Left lung (tissue), 10 donors: ENCODE data around the gene ADORA2B. TPM values are rescaled to one million over a fixed set of nuclear protein-coding genes. Genes with fewer than 3 reads are reported as not detected.
A peak's percentile ranks its signal among the peaks of the same experiment; 100 is the strongest.

ENCODE experiments used
- ATAC-seq: fragments of 200-7000 bp; cut with Tn5 transposase; one replicate; pipeline ENCODE4 v1.9.1; 2020; ENCODE audit warnings: moderate library complexity
- DNase-seq, 4 donors: peaks; one replicate each; pipeline ENCODE4 v3.0.0-alpha.2; 2013 to 2020
- H3K27ac ChIP-seq, 2 donors: fragments of 200-600 bp; sonication (generic) in 1 of 2; one replicate each; pipeline versions ENCODE4 v1.5.0 to v1.8.0; 2020 to 2021
- H3K27me3 ChIP-seq, 2 donors: fragments of 200-600 bp; sonication (generic) in 1 of 2; one replicate each; pipeline versions ENCODE4 v1.5.0 to v1.8.0; 2020 to 2021
- H3K36me3 ChIP-seq, 2 donors: fragments of 200-600 bp; sonication (generic) in 1 of 2; one replicate each; pipeline versions ENCODE4 v1.5.0 to v1.8.0; 2020 to 2021
- H3K4me1 ChIP-seq, 2 donors: fragments of 200-600 bp; one replicate each; pipeline ENCODE4 v1.8.0; 2021
- H3K4me3 ChIP-seq, 2 donors: fragments of 200-600 bp; sonication (generic) in 1 of 2; one replicate each; pipeline versions ENCODE4 v1.5.0 to v1.8.0; 2020 to 2021; ENCODE audit warnings: mild to moderate bottlenecking in 1 of 2
- H3K9me3 ChIP-seq, 2 donors: fragments of 200-600 bp; sonication (generic) in 1 of 2; one replicate each; pipeline versions ENCODE4 v1.5.0 to v1.8.0; 2020 to 2021
- intact Hi-C, 2 donors: fragments of 100-400 bp; cut with DNase I; formaldehyde crosslinking; loops; one replicate each; pipeline versions ENCODE4 v1.11.2 to v1.14.2; 2022
- polyA plus RNA-seq, 6 donors: library from polyadenylated mRNA; unstranded; fragments of 120-200 nt; gene quantifications; one replicate each; pipeline ENCODE4 v1.2.1, GENCODE V29; 2013; ENCODE audit not compliant: insufficient read length in 6 of 6
- total RNA-seq, 2 donors: library from RNA; stranded (reverse); fragmentation: NEBNext Ultra II Directional; extraction: Animal tissue kit (Norgen Biotek cat#: 25700); gene quantifications; one replicate each; pipeline ENCODE4 v1.2.1, GENCODE V29; 2021
- TF ChIP-seq, protein P1 (sequence below), 2 donors: fragments of 200-600 bp; sonication (generic) in 1 of 2; IDR thresholded peaks; one replicate each; pipeline versions ENCODE4 v1.5.0 to v1.8.0; 2021; ENCODE audit warnings: antibody characterized with exemption in 2 of 2
- donor health status: DM: no; HTN: yes; CAD: no.
- donor health status: DM: no; HTN: no; CAD: no.

ADORA2B gene
- total and polyA plus RNA-seq, 8 donors: 2.3 to 12.2 (median 6.3) TPM

DNA sequence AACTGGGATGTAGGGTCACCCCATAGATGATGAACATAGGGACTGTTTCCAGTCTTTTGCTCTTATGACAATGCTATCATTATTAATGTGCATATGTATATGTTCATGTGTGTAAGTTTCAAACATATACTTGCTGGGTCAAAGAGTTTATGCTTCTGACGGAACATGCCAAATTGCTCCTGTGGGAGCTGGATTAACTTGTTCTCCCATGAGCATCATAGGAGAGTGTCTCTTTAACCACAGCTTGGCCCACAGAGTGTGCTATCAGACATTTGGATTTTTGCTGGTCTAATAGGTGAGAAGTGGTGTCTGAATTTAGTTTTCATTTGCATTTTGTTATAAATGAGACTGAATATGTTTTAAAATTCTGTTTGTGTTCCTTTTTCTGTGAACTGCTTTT is 22.3 kb upstream of the ADORA2B start:
- Histone ChIP-seq H3K9me3 (no peaks in the 10 kb centered on the region), H3K27ac (no peak overlapping the region), H3K27me3 (peaks cover 3 to 5% of the 10 kb centered on the region in 2 donors), H3K4me3 (no peak overlapping the region), H3K4me1 (peaks cover 0 to 8% of the 10 kb centered on the region in 2 donors), H3K36me3 (no peaks in the 10 kb centered on the region)
- ATAC-seq: no peak
- TF ChIP-seq, protein P1, sequence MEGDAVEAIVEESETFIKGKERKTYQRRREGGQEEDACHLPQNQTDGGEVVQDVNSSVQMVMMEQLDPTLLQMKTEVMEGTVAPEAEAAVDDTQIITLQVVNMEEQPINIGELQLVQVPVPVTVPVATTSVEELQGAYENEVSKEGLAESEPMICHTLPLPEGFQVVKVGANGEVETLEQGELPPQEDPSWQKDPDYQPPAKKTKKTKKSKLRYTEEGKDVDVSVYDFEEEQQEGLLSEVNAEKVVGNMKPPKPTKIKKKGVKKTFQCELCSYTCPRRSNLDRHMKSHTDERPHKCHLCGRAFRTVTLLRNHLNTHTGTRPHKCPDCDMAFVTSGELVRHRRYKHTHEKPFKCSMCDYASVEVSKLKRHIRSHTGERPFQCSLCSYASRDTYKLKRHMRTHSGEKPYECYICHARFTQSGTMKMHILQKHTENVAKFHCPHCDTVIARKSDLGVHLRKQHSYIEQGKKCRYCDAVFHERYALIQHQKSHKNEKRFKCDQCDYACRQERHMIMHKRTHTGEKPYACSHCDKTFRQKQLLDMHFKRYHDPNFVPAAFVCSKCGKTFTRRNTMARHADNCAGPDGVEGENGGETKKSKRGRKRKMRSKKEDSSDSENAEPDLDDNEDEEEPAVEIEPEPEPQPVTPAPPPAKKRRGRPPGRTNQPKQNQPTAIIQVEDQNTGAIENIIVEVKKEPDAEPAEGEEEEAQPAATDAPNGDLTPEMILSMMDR (IDR thresholded peaks at IDR 0.05): no peak
- DNase-seq: no peak
- intact Hi-C loops: no loop called here

DNA sequence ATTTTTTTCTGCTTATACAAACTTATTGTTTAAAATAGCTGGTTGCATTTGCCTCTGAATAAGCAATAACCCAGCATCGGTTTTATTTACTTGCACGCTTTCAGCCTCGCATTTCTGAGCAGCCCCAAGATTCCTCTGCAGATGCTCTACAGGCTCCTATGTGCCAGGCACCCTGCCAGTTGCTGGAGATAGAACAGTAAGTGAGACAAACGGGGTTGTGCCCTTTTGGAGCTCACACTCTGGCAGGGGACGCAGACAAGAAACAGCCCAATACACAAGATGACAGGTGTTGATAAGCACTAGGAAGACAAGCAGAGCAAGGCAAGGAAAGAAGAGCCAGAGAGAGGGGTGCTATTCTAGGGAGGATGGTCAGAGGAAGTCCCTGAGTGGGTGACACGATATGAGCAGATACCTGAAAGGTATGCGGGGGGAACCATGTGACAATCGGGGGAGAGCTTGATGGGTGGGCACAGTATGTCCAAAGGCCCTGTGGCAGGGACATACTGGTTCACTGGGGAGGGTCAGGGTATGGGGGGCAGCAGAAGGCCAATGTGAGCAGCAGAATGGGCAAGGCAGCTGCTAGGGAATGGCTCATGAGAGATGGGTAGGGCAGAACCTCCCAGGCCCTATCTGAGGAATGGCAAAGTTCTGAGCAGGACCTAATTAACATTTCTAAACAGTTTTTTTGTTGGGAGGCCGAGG is 18.7 kb upstream of the ADORA2B start:
- TF ChIP-seq, protein P1 (IDR thresholded peaks at IDR 0.05): no peak
- H3K4me3 ChIP-seq: no peak overlapping the region
- H3K9me3 ChIP-seq: no peaks in the 10 kb centered on the region
- DNase-seq: no peak
- H3K36me3 ChIP-seq: no peaks in the 10 kb centered on the region
- intact Hi-C loops: no loop called here
- ATAC-seq: no peak
- no peak overlapping the region for H3K27ac ChIP-seq
- H3K27me3 ChIP-seq: no peaks in the 10 kb centered on the region
- peaks cover 0 to 17% of the 10 kb centered on the region in 2 donors for H3K4me1 ChIP-seq

DNA sequence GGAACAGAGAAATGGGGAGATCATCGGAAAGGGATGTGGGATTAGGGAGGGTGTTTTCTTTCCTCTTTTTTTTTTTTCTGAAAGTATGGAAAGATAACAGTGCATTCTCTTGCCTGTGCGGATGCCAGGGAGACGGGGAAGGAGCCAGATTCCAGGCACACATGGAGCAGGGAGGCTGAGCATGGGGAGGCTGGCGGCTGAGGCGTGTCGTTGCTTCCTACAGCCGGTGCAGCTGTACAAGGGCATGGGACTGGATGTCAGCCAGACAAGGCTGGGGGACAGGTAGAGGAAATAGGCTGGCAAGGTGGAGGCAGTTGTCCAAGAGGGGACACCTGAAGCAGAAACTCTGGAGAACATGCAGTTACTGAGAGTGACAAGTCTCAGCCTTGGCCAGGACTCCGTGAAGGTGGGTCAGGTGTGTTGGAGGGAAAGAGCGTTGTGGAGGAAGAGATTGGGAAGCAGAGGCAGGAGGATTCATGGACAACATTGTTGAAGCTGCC is 16.6 kb upstream of the ADORA2B start:
- no peak overlapping the region for H3K4me3 ChIP-seq
- DNase-seq (no peak), ATAC-seq (no peak)
- intact Hi-C loops: no loop called here
- no peaks in the 10 kb centered on the region for H3K9me3 ChIP-seq
- TF ChIP-seq, protein P1 (IDR thresholded peaks at IDR 0.05): no peak
- H3K36me3 ChIP-seq: no peaks in the 10 kb centered on the region
- H3K27me3 ChIP-seq: no peaks in the 10 kb centered on the region
- peaks cover 0 to 17% of the 10 kb centered on the region in 2 donors for H3K4me1 ChIP-seq
- H3K27ac ChIP-seq: peak overlapping the region in 1 of 2 donors; percentile 28

DNA sequence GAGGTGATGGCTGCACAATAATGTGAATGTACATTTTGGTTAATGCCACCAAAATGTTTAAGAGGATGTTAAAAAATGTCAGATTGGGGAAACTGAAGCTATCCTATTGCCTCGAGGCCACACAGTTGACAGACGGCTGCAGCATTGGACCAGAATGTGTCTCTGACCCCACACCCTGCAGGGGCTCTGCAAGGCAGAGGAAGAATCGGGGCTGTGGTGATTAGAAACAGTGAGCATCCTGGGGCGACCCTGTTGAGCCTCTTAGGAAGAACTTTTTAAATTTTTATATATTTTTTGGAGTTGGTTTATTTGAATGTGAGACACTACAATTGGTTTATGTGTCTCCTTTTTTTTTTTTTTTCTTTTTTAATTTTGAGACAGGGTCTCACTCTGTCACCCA is 15.0 kb upstream of the ADORA2B start:
- DNase-seq: no peak
- intact Hi-C loops: no loop called here
- Histone ChIP-seq H3K9me3 (no peaks in the 10 kb centered on the region), H3K27ac (no peak overlapping the region), H3K4me3 (no peak overlapping the region), H3K36me3 (no peaks in the 10 kb centered on the region), H3K27me3 (no peaks in the 10 kb centered on the region), H3K4me1 (peaks cover 0 to 17% of the 10 kb centered on the region in 2 donors)
- ATAC-seq: no peak
- TF ChIP-seq, protein P1 (IDR thresholded peaks at IDR 0.05): no peak

DNA sequence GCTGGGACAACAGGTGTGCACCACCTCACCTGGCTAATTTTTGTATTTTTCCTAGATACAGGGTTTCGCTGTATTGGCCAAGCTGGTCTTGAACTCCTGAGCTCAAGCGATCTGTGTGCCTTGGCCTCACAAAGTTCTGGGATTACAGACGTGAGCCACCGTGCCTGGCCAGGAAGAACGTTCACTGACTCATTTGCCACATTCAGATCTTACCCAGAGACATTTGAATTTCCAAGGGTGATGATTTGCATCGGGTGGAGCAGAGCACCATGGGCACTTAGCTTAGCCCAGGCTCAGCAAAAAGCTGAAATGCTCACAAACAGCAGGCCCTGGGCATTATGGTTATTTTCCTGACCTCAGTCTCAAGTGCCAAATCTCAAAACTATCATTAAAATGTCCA is 14.5 kb upstream of the ADORA2B start:
- TF ChIP-seq, protein P1 (IDR thresholded peaks at IDR 0.05): no peak
- no peaks in the 10 kb centered on the region for H3K9me3 ChIP-seq
- intact Hi-C loops: no loop called here
- H3K4me1 ChIP-seq: peaks cover 0 to 17% of the 10 kb centered on the region in 2 donors
- no peak overlapping the region for H3K27ac ChIP-seq
- no peaks in the 10 kb centered on the region for H3K36me3 ChIP-seq
- H3K27me3 ChIP-seq: no peaks in the 10 kb centered on the region
- DNase-seq: no peak
- no peak overlapping the region for H3K4me3 ChIP-seq
- ATAC-seq: no peak
